Vagina (tissue), 2 donors: ENCODE results near the gene SLITRK6. TPM values are rescaled to one million over a fixed set of nuclear protein-coding genes. Genes with fewer than 3 reads are reported as not detected.

Experiments
- DNase-seq, 2 donors: peaks; one replicate each; pipeline ENCODE4 v3.0.0-alpha.2; 2017; ENCODE audit errors: extremely low spot score in 2 of 2
- H3K27ac ChIP-seq: fragments of 200-600 bp; sonication (generic); one replicate; pipeline ENCODE4 v1.5.1; 2019
- H3K27me3 ChIP-seq: fragments of 200-600 bp; sonication (generic); one replicate; pipeline ENCODE4 v1.5.1; 2019
- H3K36me3 ChIP-seq, 2 donors: fragments of 200-600 bp; sonication (generic); one replicate each; pipeline ENCODE4 v1.5.1; 2017 to 2019
- H3K4me1 ChIP-seq: fragments of 200-600 bp; sonication (generic); one replicate; pipeline ENCODE4 v1.5.1; 2019
- H3K4me3 ChIP-seq, 2 donors: fragments of 200-600 bp; sonication (generic); 1 replicate in 1 of 2; 2 replicates in 1 of 2; pipeline ENCODE4 v1.5.1; 2016 to 2019
- H3K9me3 ChIP-seq: fragments of 200-600 bp; sonication (generic); one replicate; pipeline ENCODE4 v1.5.1; 2019
- CTCF ChIP-seq, 3 experiments: fragments of 450-650 bp in 2 of 3; fragments of 200-600 bp in 1 of 3; sonication (generic) in 1 of 3; IDR thresholded peaks; one replicate each; pipeline ENCODE4 v1.5.1; 2017 to 2019; ENCODE audit warnings: antibody characterized with exemption in 3 of 3, mild to moderate bottlenecking in 2 of 3, moderate library complexity in 2 of 3
- POLR2A ChIP-seq, 2 donors: fragments of 450-650 bp; IDR thresholded peaks; one replicate each; pipeline ENCODE4 v1.6.1; 2017; ENCODE audit warnings: antibody characterized with exemption in 2 of 2, mild to moderate bottlenecking in 2 of 2, moderate library complexity in 2 of 2
- POLR2AphosphoS5 ChIP-seq, 2 donors: sonication (generic); formaldehyde crosslinking; IDR thresholded peaks; one replicate each; pipeline ENCODE4 v1.9.0; 2017; ENCODE audit warnings: antibody characterized with exemption in 2 of 2, mild to moderate bottlenecking in 2 of 2, low read depth in 1 of 2; ENCODE audit not compliant: insufficient read depth in 1 of 2
- intact Hi-C: fragments of 100-400 bp; cut with DNase I; formaldehyde crosslinking; loops from one replicate; pipeline ENCODE4 v1.15.1; 2023
- total RNA-seq: library from RNA; depleted of rRNA; stranded (reverse); fragments of >200 nt; gene quantifications from one replicate; pipeline ENCODE4 v1.2.3, GENCODE V29; 2016

The SLITRK6 gene
- total RNA-seq, 1 donor from 2014 or later, result 0.74 TPM

DNA sequence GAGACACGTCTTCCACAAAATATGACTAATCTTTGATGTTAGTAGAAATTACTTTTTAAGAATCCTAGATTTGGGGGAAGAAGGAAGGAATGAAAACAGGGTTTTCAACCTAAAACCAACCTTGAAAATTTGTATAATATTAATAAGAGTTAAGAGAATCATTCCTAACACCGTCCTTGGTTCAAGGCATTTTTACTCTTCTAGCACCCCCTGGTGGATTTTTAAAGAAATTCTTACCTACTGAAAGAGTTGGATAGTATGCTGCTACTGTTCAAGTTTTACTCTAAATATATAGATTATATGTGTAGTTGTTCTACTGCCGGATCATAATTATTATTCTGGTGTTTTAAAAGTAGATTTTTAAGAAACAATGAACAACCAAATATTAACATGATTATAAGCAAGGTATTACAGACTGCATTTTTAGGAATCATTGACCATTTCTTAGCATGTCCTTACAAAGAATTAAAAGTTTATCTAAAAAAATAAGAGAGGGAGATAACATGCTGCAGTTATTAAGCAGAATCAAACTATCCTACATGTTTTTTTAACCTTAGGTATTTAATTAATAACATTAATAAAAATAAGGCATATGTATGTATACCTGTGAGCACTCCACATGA lies 7.4 kb upstream of the SLITRK6 start:
- Histone ChIP-seq H3K4me3 (no peak overlapping the region), H3K27ac (no peak overlapping the region), H3K9me3 (no peaks in the 10 kb centered on the region), H3K27me3 (no peaks in the 10 kb centered on the region), H3K36me3 (no peaks in the 10 kb centered on the region), H3K4me1 (no peaks in the 10 kb centered on the region)
- peak in 2 of 3 experiments; percentile 24 to 46 for TF ChIP-seq CTCF (IDR thresholded peaks at IDR 0.05)
- no peak for TF ChIP-seq POLR2AphosphoS5 (IDR thresholded peaks at IDR 0.05; ENCODE audit: insufficient read depth in 1 of 2, low read depth in 1 of 2)
- no peak for TF ChIP-seq POLR2A (IDR thresholded peaks at IDR 0.05)
- intact Hi-C loops, result no loop called here
- DNase-seq, result no peak

DNA sequence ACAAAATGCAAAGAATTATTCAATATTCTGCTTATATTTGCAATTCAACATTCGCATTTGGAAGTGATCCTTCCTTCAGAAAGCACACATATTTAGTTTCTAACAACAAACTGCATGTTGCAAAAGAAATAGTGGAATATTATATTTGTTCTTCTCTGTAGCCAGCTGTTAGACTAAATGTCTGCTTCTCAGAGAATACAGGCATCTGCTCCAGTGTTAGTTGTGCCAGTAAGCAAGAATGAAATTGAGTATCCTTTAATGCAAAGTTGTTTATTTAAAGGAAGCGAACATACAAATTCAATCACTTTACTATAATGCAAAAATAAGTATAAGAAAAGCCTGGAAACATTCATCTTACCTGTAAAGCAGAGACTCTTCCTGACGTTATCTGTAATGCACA lies 663 bp downstream of the SLITRK6 start:
- peak overlapping the region in 1 of 2 donors; percentile 18 for H3K4me3 ChIP-seq
- intact Hi-C loops, result no loop called here
- no peaks in the 10 kb centered on the region for H3K36me3 ChIP-seq
- TF ChIP-seq POLR2AphosphoS5 (IDR thresholded peaks at IDR 0.05; ENCODE audit: insufficient read depth in 1 of 2, low read depth in 1 of 2) (no peak), CTCF (IDR thresholded peaks at IDR 0.05) (no peak), POLR2A (IDR thresholded peaks at IDR 0.05) (no peak)
- H3K27ac ChIP-seq, result no peak overlapping the region
- no peaks in the 10 kb centered on the region for H3K27me3 ChIP-seq
- no peak for DNase-seq
- no peaks in the 10 kb centered on the region for H3K4me1 ChIP-seq
- H3K9me3 ChIP-seq, result no peaks in the 10 kb centered on the region

DNA sequence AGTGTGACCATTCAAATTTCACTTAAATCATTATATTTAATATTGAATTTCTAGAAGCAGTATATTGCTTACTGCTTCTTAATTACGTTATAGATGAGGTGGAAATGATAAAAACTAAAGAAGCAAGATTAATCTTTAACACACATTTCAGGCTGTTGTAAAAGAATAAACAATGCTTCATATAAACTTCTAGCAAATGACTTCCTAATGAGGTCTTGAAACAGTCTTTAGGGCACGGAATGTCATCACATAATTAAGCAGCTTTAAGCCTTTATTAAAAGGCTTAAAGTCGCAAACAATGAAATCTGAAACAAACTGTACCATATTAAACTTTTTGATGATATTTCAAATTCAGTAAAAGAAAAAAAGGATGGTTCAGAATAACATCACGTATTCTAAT lies 1.9 kb downstream of the SLITRK6 start:
- Histone ChIP-seq H3K27me3 (no peaks in the 10 kb centered on the region), H3K27ac (no peak overlapping the region), H3K9me3 (no peaks in the 10 kb centered on the region), H3K4me1 (no peaks in the 10 kb centered on the region), H3K36me3 (no peaks in the 10 kb centered on the region), H3K4me3 (peak overlapping the region in 1 of 2 donors; percentile 18)
- no peak for TF ChIP-seq POLR2AphosphoS5 (IDR thresholded peaks at IDR 0.05; ENCODE audit: insufficient read depth in 1 of 2, low read depth in 1 of 2)
- no peak for TF ChIP-seq CTCF (IDR thresholded peaks at IDR 0.05)
- TF ChIP-seq POLR2A (IDR thresholded peaks at IDR 0.05), result no peak
- intact Hi-C loops, result loop anchor here (2.0 kb wide), 1 partner anchor 23 kb away; no protein-coding TSS in a partner anchor
- DNase-seq, result no peak

- Histone ChIP-seq H3K9me3 (no peaks in the 10 kb centered on the region), H3K36me3 (no peaks in the 10 kb centered on the region), H3K27ac (no peak overlapping the region), H3K27me3 (no peaks in the 10 kb centered on the region), H3K4me1 (no peaks in the 10 kb centered on the region), H3K4me3 (no peak overlapping the region)
- intact Hi-C loops, result no loop called here
- TF ChIP-seq POLR2AphosphoS5 (IDR thresholded peaks at IDR 0.05; ENCODE audit: insufficient read depth in 1 of 2, low read depth in 1 of 2), result no peak
- no peak for TF ChIP-seq CTCF (IDR thresholded peaks at IDR 0.05)
- no peak for TF ChIP-seq POLR2A (IDR thresholded peaks at IDR 0.05)
- DNase-seq, result no peak
These were observed 14.0 kb downstream of the SLITRK6 start for GRCh38 chr13:85785205-85785604.

DNA sequence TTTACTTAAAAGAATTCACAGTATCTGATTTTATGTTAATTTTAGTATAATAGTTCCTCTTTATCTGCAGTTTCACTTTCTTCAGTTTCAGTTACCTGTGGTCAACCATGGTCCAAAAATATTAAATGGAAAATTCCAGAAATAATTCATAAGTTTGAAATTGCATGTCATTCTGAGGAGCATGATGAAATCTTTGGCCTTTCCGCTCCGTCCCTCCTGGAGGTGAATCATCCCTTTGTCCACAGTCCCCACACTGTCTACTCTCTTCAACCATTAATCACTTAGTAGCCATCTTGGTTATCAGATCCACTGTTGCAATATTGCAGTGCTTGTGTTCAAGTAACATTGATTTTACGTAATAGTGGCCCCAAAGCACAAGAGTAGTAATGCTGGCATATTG lies 26.9 kb downstream of the SLITRK6 start:
- no peak for DNase-seq
- no peak for TF ChIP-seq POLR2A (IDR thresholded peaks at IDR 0.05)
- H3K4me1 ChIP-seq, result no peaks in the 10 kb centered on the region
- intact Hi-C loops, result no loop called here
- H3K4me3 ChIP-seq, result no peak overlapping the region
- H3K9me3 ChIP-seq, result no peaks in the 10 kb centered on the region
- H3K36me3 ChIP-seq, result no peaks in the 10 kb centered on the region
- no peaks in the 10 kb centered on the region for H3K27me3 ChIP-seq
- no peak overlapping the region for H3K27ac ChIP-seq
